ENCODE results near the gene VTI1B.
A peak's percentile ranks its signal among the peaks of the same experiment; 100 is the strongest.

The VTI1B gene

DNA sequence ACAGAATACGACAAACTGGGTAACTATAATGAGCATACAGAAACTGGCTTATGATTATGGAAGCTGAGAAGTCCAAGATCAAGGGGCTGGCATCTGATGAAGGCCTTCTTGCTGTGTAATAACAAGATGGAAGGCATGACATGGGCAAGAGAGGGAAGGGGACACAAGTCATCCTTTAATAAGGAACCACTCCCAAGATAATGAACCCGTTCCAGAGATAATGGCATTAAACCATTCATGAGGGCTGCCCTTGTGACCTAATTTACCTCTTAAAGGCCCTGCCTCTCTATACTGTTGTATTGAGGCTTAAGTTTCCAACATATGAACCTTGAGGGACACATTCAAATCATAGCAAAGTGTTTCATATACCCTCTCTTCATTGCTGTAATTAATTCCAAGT lies 4.6 kb upstream of the VTI1B start:
- no peak for DNase-seq (ENCODE audit: low read depth in 2 of 2)

DNA sequence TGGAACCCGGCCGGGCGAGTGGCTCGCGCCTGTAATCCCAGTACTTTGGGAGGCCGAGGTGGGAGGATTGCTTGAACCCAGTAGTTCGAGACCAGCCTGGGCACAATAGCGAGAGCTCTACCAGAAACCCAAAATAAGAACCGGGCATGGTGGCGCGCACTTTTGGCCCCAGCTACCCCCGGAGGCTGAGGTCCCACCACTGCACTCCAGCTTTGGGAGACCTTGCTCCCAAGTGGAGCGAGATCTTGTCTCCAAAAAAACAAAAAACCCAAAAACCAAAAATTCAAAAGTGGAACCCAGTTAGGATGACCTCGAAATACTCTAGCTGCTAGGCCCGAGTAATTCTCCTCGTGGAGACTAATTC lies 769 bp upstream of the VTI1B start:
- DNase-seq (ENCODE audit: low read depth in 2 of 2): no peak

DNA sequence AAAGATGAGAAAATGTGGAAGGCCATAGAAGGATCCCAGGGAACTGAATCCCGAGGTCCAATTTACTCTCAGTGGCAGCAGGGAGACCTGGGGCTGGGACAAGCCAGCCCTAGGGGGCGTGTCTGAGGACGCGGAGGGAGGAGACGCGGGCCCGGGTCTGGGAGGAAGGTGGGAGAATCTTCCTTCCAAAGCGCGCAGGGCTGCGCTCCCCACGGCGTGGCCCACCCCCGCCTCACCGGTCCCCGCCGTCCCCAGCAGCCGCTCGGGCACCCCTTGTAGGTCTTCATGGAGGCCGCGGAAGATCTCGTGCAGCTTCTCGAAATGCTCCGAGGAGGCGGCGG lies 323 bp downstream of the VTI1B start:
- peak in 1 of 2 donors; percentile 20 for DNase-seq (ENCODE audit: low read depth in 2 of 2)

DNA sequence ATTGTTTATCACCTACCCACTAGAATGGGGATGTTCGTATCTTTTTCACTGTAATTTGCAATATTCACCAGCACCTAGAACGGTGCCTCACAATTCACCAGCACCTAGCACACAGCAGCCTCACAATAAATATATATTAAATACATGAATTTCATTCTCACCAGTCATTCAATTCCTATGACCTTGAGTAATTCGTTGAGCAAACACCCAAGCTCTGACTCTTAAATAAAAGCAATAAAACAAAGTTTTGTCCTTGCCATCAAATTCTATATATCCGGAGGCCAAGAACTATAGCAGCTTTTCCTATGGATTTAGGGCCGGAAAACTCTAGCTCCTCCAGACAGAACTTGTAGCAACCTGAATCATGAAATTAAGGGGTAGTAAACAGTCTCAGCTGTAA lies 981 bp downstream of the VTI1B start:
- no peak for DNase-seq (ENCODE audit: low read depth in 2 of 2)

DNA sequence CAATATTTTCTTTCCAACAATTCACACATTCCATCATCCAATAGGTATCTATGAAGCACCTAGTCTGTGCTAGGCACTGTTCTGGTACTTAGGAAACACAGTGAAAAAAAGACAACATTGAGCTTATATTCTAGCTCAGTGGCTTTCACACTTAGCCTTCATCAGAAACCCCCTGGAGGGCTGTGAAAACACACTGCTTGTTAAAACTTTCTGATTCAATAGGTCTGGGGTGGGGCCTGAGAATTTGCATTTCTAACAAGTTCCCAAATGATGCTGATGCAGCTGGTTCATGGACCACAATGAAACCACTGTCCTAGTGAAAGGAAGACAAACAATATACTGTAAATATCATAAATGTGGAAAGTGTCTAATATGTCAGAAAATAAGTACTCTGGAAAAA lies 5.9 kb downstream of the VTI1B start:
- no peak for DNase-seq (ENCODE audit: low read depth in 2 of 2)

DNA sequence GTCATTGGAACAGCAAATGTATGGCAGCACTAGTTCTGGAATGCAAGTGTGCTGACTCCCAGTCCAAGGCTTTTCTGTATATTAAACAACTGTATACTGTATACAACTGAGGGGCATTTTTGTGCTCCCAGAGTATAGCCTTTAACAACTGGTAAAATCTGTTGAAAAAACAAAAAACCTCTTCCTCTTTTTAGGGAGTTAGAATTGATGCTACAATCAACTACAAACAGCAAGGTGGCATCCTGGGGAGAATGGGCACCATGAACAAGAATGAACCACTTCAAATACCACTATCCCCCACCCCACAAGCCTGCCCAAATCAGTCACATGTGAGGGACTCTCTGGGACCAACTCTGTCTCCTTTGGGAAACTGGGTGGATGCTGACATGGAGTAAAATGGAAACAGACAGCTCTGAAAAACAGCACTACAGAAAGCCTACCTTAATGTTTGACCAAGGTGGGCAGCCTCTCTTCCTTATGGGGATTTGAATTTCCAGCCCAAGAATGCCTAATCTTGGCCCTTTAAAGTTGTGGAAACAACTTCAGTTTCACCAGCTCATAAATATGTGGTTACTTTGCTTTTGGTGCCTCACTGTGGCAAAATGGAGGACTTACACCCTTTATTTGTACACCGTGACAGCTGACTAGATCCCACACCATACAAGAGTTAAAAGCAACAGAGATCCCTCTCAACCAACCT lies 7.5 kb downstream of the VTI1B start:
- no peak for DNase-seq (ENCODE audit: low read depth in 2 of 2)

DNA sequence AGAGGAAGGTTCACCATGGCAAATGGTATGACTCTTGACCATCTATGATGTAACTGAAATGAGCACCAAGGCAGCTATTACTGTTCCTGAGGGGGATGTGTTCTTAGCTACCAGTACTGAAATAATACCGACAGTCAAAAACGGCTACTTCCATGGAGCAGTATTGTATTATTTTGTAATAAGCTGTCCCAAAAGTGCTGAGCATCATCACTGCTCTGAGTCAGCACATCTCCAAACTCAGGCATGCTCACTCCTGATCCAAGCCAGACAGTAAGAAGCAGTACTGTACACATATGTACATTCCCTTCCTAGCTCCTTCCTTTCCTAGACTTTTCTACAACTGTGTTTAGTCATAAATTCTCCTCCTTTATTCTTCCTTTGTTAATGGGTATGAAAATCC lies 8.6 kb downstream of the VTI1B start:
- DNase-seq (ENCODE audit: low read depth in 2 of 2): no peak

DNA sequence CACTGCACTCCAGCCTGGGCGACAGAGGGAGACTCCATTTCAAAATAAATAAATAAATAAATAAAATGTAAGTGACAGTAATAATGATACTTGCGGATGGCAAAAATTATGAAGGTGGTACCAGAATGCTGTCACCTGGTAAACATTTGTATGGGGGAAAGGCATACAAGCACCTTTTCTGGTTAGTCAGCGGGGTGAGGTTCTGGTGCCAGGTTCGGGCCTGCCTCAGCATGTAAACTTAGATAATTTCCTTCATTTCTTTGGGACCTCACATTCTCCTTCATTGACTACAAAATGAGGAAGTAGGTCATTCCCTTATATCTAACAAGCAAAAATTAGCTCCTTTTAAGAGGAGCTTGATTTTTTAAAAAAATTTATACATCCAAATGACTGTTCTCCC lies 10.8 kb downstream of the VTI1B start:
- no peak for DNase-seq (ENCODE audit: low read depth in 2 of 2)

DNA sequence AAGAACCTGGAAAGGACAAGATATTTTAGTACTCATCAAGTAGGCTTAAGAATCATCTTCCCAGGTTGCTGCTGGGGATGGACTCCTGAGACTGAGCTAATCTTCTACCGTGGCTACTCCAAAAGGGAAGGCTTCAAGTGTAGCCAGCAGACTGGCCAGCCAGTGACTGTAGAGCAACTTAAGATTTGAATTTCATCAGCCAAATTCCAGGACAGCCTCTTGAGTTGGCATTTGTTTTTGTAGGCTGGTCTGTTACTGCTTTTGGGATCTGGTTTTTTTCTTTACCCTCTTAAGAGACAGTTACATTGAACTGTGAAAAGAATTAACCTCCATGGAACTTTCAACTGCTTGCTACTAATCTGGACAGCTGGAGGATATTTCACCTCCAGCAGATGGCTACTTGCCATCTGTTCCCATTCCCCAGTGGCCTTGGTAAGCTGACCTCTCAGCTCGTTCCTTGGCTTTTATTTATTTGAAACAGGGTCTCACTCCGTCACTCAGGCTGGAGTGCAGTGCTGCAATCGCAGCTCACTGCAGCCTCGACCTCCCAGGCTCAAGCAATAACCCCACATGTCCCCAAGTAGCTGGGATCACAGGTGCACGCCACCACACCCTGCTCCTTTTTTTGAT lies 20.7 kb downstream of the VTI1B start:
- DNase-seq (ENCODE audit: low read depth in 2 of 2): no peak

DNA sequence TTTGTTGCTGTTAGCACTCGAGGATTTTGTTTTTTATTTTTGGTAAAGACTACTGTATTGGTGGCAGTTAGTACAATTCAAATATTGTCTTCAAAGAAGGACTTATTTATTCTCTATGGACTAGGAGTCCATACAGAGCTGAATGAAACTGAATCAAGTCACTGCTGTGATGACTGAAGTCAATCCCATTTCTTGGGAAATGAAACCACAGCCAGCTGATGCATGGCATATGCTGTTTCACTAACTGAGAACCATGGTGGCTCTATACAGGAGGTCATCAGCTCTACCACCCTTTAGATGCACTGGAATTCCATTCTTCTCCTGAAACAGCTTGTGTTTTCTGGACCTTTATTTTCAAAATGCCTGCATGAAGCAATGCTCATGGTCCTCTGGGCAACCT lies 22.2 kb downstream of the VTI1B start:
- no peak for DNase-seq (ENCODE audit: low read depth in 2 of 2)

DNA sequence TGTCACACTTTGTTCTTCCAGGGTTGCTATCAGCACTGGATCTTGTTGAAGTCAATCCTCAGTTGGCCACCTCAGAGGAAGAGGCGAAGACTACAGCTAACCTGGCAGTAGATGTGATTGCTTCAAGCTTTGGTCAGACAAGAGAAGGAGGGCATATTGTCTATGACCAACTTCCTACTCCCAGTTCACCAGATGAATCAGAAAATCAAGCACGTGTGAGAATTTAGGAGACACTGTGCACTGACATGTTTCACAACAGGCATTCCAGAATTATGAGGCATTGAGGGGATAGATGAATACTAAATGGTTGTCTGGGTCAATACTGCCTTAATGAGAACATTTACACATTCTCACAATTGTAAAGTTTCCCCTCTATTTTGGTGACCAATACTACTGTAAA lies 23.7 kb downstream of the VTI1B start:
- no peak for DNase-seq (ENCODE audit: low read depth in 2 of 2)

DNA sequence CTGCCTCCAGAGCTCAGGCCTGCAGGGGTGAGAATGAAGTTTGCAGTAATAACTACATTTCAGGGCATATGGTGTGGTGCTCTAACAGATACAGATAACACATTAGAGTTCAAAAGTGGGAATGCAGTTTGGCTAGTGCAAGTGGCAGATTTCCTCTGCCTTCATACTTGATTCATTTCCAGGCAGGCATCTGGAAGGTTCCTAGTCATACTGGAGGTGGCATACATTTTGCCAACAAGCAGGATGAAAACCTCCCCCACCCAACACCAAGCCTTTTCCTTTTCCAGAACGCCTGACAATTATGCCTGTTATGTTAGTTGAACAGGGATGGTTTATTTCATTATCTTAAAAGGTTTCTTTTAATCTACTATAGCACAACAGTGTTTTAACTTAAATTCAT lies 24.3 kb downstream of the VTI1B start:
- no peak for DNase-seq (ENCODE audit: low read depth in 2 of 2)

DNA sequence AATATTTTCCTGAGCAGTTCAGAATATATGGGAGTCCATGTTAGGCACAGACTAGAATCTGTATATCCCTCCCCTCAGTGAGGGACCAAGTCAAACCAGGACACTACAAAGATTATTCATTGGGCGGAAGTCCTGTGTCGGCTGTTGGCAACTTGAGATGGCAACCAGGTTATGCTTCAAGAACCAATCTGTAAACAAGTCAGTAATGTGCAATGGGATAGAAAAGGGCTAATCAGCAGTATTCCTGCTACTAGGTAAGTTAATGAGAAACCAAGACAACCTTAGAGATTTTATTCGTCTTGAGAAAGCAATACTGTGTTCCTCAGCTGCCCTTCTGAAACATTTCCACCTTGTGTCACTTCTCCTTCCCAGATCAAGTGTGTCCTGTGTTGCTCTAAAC lies 28.3 kb downstream of the VTI1B start:
- DNase-seq (ENCODE audit: low read depth in 2 of 2): no peak

DNA sequence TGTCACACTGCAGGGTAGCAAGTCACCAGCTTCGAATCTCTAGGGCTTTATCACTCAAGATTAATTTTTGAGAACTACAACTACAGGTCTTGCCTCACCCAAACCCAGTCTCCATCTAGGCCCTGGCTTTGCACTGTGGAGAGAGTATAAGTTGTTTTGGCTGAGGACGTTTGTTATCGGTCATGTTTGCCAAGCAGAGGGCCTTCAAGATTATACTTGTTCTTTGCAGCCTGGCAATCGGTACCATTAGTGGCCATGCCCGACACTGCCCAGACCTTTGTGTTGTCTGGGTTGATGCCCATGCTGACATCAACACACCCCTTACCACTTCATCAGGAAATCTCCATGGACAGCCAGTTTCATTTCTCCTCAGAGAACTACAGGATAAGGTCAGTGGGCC lies 29.0 kb downstream of the VTI1B start:
- no peak for DNase-seq (ENCODE audit: low read depth in 2 of 2)

DNA sequence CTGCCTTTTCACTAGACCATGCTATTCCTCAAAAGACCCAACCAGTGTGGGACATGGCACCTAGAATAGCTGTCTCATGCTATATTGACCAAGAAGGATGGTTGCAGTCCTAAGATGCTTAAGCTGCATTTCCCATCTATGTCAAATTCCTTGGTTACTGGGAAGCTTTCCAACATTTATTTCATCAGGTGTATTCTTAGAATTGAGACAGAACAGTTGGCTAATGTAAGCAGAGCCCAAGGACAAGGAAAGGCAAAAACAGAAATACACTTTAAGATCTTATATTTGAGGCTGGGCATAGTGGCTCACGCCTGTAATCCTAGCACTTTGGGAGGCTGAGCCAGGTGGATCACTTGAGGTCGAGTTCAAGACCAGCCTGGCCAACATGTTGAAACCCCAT lies 30.0 kb downstream of the VTI1B start:
- no peak for DNase-seq (ENCODE audit: low read depth in 2 of 2)

DNA sequence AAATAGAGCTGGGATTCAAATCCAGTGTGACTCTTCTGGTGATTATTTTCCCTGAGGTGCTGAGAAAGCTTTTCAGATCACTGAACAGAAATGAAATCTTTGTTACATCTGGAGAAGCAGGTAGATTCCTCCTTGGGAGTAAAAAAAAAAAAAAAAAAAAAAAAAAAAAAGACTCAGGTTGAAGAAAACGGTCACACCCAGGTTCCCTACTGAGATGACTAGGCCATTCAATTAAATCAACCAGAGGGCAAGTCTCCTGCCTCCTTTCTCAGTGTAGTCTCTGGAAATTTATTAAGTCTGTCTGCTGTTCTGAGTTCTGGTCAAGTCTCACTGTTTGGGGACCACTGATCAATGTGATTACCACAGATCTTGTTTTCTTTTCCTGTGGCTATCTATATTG lies 30.7 kb downstream of the VTI1B start:
- DNase-seq (ENCODE audit: low read depth in 2 of 2): no peak

DNA sequence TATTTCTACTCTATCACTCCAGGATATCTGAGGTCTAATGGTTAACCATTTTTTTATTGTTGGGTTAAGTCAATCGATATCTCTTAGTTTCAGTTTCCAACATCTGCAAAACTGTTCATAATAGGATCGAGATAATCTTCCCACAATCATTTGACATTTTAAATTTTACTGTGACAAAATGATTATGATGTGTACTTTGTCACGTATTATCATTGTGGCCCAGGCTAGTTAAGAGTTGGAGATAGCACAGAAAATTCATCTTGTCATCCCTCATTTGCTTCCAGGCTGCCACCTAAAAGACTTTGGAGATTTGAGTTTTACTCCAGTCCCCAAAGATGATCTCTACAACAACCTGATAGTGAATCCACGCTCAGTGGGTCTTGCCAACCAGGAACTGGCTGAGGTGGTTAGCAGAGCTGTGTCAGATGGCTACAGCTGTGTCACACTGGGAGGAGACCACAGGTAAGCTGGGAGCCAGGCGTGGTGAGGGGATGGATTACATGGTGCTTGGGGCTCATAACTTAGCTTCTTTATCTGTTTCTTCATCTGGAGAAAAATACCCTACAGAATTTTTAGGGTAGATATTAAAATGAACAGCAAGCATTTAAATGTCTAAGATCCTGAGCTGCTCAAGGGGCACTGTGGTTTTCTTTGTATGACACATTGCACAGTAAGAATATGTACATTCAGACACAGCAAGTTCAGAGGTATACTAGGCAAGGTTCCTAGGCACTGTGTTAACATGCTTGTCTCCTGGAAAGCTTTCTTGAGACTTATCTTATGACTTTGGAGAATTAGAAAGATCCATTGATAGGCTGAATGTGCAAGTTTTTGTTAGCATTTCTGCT lies 32.3 kb downstream of the VTI1B start:
- DNase-seq (ENCODE audit: low read depth in 2 of 2): no peak

DNA sequence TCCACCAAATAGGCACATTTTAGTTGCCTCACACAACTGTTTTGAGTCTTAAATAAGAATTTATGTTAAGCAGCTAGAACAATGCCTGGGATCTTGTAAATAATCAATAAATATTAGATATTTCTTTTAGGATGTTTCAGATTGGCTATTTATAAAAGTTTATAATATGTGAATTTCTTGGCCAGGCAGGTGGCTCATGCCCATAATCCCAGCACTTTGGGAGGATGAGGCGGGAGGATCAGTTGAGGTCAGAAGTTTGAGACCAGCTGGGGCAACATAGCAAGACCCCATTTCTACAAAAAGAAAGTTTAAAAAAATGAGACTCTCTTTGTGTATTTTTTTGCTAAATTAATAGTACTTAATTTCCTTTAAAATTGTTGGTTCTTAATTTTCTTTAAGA lies 33.0 kb downstream of the VTI1B start:
- DNase-seq (ENCODE audit: low read depth in 2 of 2): no peak

DNA sequence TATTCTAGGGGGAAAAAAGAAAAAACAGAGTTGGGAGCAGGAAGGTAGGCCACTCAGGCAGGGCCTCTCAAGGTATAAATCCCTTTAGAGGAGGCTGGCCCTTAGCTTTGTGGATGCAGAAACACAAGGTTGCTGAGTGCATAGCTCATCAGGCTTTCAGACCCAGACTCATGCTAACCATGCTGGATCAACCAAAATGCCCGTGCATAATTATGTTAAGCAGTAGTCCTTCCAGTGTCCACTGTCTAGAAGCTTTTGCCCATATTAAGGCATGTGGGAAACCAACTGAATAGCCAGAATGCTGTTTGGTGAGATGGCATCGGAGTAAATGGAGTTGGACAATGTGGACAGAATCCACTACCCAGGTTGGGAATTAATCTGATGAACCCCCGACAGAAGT lies 35.8 kb downstream of the VTI1B start:
- DNase-seq (ENCODE audit: low read depth in 2 of 2): no peak

DNA sequence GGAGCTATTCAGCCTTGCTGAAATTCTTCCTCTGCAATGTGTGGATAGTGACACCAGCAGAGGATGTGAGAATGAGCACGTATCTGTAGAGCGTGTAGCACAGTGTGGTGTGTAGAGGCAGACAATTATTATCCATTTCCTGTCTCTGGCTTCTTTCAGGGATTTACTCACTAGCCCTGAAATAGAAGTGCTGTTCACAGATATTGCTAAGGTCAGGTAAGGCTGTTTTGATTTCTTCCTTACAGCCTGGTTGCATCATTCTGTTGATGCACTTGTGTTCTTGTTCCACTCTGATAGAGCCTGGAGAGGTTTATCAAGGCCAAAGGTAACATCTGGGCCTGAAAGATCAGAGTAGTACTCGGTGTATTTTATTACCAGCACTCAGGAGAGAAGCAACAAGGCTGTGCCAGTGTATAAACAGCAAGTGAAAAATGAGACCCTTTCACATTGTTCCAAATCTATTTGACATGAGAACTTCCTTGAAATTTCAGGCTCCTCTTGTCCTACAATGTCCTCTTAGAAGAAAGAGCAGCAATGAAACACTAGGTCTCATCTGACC lies 38.0 kb downstream of the VTI1B start:
- no peak for DNase-seq (ENCODE audit: low read depth in 2 of 2)

DNA sequence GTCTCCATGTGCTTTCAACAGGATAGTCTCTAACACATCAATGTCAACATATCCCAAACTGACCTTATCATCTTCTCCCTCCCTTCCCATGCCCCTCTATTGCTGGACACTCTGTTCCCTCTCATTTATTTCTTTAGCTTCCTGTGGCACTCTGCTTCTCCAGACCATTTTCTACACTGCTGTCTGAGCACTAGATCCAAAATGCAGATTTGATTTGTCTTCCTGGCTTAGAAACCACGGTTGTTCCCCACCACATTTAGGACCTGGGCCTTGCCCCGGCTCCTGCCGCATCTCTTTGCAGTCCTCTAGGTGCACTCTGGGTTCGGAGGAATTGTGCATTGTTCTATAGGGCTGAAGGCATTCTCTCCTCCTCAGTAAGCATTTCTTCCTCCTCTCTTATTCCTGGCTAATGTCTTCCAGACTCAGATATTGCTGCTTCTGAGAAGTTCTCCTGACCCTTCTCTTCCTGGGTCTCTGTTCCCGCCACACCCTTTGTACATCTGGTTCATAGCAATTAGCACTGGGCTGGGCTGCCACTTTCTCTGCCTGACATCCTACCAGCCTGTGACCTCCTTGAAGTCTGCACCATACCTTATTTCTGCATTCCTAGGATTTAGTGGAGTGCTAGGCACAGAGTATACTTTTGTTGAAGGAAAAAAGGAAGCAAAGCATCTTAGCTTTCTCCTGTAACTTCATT lies 40.8 kb downstream of the VTI1B start:
- DNase-seq (ENCODE audit: low read depth in 2 of 2): no peak

DNA sequence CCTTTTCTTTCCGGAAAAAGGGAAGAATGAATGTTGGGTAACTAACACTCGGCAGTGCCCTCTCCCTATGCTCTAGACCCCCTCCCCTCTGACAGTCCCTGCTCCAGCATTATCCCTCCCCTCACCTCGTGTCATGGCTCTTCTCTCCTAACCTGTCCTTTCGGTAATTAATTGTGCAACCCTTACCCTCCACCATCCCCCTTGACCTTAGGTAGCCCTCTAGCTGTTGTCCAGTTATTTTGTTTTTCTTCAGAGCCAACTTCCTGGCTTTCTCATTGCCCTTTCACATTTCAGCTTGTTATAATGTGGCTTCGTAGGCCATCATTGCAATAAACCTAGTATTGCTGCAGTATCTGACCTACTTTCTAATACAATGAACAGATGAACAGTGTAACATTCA lies 43.5 kb downstream of the VTI1B start:
- DNase-seq (ENCODE audit: low read depth in 2 of 2): no peak

All from stimulated activated CD8-positive, alpha-beta memory T cell treated with anti-CD3 and anti-CD28 coated beads, Interleukin-7, amount 100 ng/mL, for 1 hour (primary cell).